ENCODE data around the gene TUBA1C. TPM values are rescaled to one million over a fixed set of nuclear protein-coding genes. Genes with fewer than 3 reads are reported as not detected.
"Not testable (repeated sequence)": the region's sequence is repeated elsewhere in the genome, so short reads cannot be mapped to it uniquely, and the experiment has no call there.

Gene TUBA1C
- total and polyA plus RNA-seq, 5 donors: 34.2 to 106 (median 68.6) TPM

DNA sequence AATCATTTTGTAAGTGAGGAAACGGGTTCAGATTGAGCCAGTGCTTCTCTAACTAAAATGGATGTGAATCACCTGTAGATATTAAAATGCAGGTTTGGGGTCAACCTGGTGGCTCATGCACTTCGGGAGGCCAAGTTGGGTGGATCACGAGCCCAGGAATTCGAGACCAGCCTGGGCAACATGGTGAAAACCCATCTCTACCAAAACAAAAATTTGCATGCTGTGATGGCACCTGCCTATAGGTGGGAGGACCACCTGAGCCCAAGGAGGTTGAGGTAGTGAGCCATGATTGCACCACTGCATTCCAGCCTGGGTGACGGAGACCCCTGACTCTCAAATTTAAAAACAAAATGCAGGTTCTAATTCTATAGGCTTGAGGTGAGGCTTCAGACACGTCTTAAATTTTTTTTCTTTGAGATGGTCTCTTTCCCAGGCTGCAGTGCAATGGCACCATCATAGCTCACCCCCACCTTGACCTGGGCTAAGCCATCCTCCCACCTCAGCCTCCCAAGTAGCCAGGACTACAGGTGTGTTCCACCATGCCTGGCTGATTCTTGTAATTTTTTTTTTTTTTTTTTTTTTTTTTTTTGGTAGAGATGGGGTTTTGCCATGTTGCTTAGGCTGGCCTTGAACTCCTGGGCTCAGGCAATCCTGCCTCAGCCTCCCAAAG lies 9.0 kb downstream of the TUBA1C start:
- no peak overlapping the region for H3K27ac ChIP-seq (ENCODE audit: low read length)
- H3K27me3 ChIP-seq (ENCODE audit: control insufficient read depth, insufficient read depth): no peaks in the 10 kb centered on the region
- no peak for DNase-seq
- ATAC-seq: no peak
- 95% methylated on average over 6 of the region's 6 CpGs for WGBS
- no peaks in the 10 kb centered on the region for H3K4me1 ChIP-seq (ENCODE audit: control insufficient read depth, insufficient read depth, low read length)
- intact Hi-C loops (cut with DNase I): no loop called here
- no peaks in the 10 kb centered on the region for H3K9me3 ChIP-seq (ENCODE audit: control insufficient read depth, low read length)
- no peak overlapping the region for H3K4me3 ChIP-seq (ENCODE audit: low read length)

GRCh38 chr12:49274396-49275069 lies 9.7 kb downstream of the TUBA1C start:
- ATAC-seq: peak; percentile 42 to 44
- H3K9me3 ChIP-seq (ENCODE audit: control insufficient read depth, low read length): no peaks in the 10 kb centered on the region
- intact Hi-C loops (cut with DNase I): no loop called here
- no peak overlapping the region for H3K4me3 ChIP-seq (ENCODE audit: low read length)
- H3K4me1 ChIP-seq (ENCODE audit: control insufficient read depth, insufficient read depth, low read length): no peaks in the 10 kb centered on the region
- H3K27me3 ChIP-seq (ENCODE audit: control insufficient read depth, insufficient read depth): no peaks in the 10 kb centered on the region
- DNase-seq: no peak
- WGBS: 64% methylated on average over 7 of the region's 7 CpGs
- no peak overlapping the region for H3K27ac ChIP-seq (ENCODE audit: low read length)

GRCh38 chr12:49276304-49277290 lies 11.7 kb downstream of the TUBA1C start:
- H3K9me3 ChIP-seq (ENCODE audit: control insufficient read depth, low read length): no peaks in the 10 kb centered on the region
- ATAC-seq (no peak), DNase-seq (no peak)
- no peaks in the 10 kb centered on the region for H3K27me3 ChIP-seq (ENCODE audit: control insufficient read depth, insufficient read depth)
- WGBS: 82% methylated on average over 13 of the region's 13 CpGs
- no peak overlapping the region for H3K27ac ChIP-seq (ENCODE audit: low read length)
- H3K4me3 ChIP-seq (ENCODE audit: low read length): no peak overlapping the region
- intact Hi-C loops (cut with DNase I): no loop called here
- H3K4me1 ChIP-seq (ENCODE audit: control insufficient read depth, insufficient read depth, low read length): no peaks in the 10 kb centered on the region

- Histone ChIP-seq H3K4me3 (ENCODE audit: low read length) (no peak overlapping the region), H3K27ac (ENCODE audit: low read length) (no peak overlapping the region), H3K9me3 (ENCODE audit: control insufficient read depth, low read length) (no peaks in the 10 kb centered on the region), H3K4me1 (ENCODE audit: control insufficient read depth, insufficient read depth, low read length) (no peaks in the 10 kb centered on the region), H3K27me3 (ENCODE audit: control insufficient read depth, insufficient read depth) (no peaks in the 10 kb centered on the region)
- ATAC-seq: no peak
- DNase-seq: no peak
- WGBS: 94% methylated on average over 7 of the region's 7 CpGs
- intact Hi-C loops (cut with DNase I): no loop called here
These were observed 12.6 kb downstream of the TUBA1C start for GRCh38 chr12:49277466-49277865.

DNA sequence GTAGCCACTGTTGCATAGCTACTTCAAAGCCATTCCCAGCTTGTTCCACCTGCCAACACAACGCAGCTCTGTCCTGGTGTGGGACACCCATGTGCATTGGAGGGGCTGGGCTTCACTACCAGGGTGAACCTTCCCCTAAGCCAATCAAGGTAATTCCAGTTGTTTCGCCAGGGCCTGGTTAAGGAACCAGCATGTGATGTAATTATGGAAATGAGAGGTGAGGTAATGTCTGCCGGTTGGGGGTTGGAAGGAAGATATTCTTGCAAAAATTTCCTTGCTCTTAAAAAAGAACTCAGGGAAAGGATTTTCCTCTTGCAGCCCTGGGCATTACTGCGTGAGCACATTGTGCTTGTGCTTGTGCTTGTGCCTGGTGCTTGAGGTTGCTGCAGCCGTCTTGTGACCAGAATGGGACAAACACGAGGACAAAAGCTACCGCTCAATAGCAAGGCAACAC lies 14.9 kb downstream of the TUBA1C start:
- WGBS: 51% methylated on average over 7 of the region's 7 CpGs
- ATAC-seq (no peak), DNase-seq (no peak)
- no peak overlapping the region for H3K4me3 ChIP-seq (ENCODE audit: low read length)
- H3K9me3 ChIP-seq (ENCODE audit: control insufficient read depth, low read length): no peaks in the 10 kb centered on the region
- H3K27ac ChIP-seq (ENCODE audit: low read length): no peak overlapping the region
- H3K27me3 ChIP-seq (ENCODE audit: control insufficient read depth, insufficient read depth): no peaks in the 10 kb centered on the region
- intact Hi-C loops (cut with DNase I): loop anchor here in 1 of 4 donors (10.0 kb wide), 1 partner anchor 55 kb away; the partner anchor contains the start of gene C1QL4
- no peaks in the 10 kb centered on the region for H3K4me1 ChIP-seq (ENCODE audit: control insufficient read depth, insufficient read depth, low read length)

- DNase-seq; ATAC-seq; H3K4me3 ChIP-seq (ENCODE audit: low read length); H3K9me3 ChIP-seq (ENCODE audit: control insufficient read depth, low read length); H3K27ac ChIP-seq (ENCODE audit: low read length); H3K27me3 ChIP-seq (ENCODE audit: control insufficient read depth, insufficient read depth); H3K4me1 ChIP-seq (ENCODE audit: control insufficient read depth, insufficient read depth, low read length): not testable (repeated sequence)
- intact Hi-C loops (cut with DNase I): loop anchor here in 1 of 4 donors (10.0 kb wide), 1 partner anchor 54 kb away; the partner anchor contains the start of gene C1QL4
- 88% methylated on average over 6 of the region's 6 CpGs for WGBS
These were observed 15.7 kb downstream of the TUBA1C start for GRCh38 chr12:49280545-49280944.

DNA sequence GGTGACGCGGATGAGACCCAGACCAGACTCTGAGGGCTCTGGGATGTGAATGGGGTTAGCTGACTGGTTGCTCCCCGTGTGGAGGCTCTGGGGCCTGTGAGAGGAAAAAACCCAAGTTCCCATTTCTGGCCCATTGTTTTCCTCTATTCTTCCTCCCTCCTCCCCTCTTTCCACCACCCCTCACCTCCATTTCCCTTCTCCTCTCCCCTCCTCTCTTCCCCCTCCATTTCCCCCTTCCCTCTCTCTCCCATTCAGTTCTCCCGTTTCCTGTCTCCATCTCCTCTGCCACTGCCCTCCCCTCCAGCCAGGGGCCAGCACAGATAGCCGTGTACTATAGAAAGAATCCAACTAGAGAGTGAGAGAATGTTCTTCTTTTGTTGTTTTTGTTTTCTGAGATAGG lies 17.4 kb downstream of the TUBA1C start:
- Histone ChIP-seq H3K9me3 (ENCODE audit: control insufficient read depth, low read length) (no peaks in the 10 kb centered on the region), H3K27me3 (ENCODE audit: control insufficient read depth, insufficient read depth) (no peaks in the 10 kb centered on the region), H3K27ac (ENCODE audit: low read length) (no peak overlapping the region), H3K4me1 (ENCODE audit: control insufficient read depth, insufficient read depth, low read length) (no peaks in the 10 kb centered on the region), H3K4me3 (ENCODE audit: low read length) (no peak overlapping the region)
- DNase-seq (no peak), ATAC-seq (no peak)
- WGBS: 67% methylated on average over 5 of the region's 5 CpGs
- intact Hi-C loops (cut with DNase I): loop anchor here in 1 of 4 donors (10.0 kb wide), 1 partner anchor 52 kb away; the partner anchor contains the start of gene C1QL4

DNA sequence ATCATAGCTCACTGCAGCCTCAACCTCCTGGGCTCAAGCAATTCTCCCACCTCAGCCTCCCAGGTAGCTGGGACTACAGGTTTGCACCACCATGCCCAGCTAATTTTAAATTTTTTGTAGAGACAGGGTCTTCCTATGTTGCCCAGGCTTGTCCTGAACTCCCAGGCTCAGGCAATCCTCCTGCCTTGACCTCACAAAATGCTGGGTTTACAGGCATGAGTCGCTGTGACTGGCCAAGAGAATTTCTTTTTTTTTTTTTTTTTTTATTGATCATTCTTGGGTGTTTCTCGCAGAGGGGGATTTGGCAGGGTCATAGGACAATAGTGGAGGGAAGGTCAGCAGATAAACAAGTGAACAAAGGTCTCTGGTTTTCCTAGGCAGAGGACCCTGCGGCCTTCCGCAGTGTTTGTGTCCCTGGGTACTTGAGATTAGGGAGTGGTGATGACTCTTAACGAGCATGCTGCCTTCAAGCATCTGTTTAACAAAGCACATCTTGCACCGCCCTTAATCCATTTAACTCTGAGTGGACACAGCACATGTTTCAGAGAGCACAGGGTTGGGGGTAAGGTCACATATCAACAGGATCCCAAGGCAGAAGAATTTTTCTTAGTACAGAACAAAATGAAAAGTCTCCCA lies 18.0 kb downstream of the TUBA1C start:
- ATAC-seq; H3K4me3 ChIP-seq (ENCODE audit: low read length); H3K27me3 ChIP-seq (ENCODE audit: control insufficient read depth, insufficient read depth); DNase-seq; H3K27ac ChIP-seq (ENCODE audit: low read length); H3K4me1 ChIP-seq (ENCODE audit: control insufficient read depth, insufficient read depth, low read length); H3K9me3 ChIP-seq (ENCODE audit: control insufficient read depth, low read length): not testable (repeated sequence)
- 87% methylated on average over 3 of the region's 6 CpGs for whole genome bisulfite sequencing
- intact Hi-C loops (cut with DNase I): loop anchor here in 1 of 4 donors (10.0 kb wide), 1 partner anchor 52 kb away; the partner anchor contains the start of gene C1QL4

GRCh38 chr12:49283541-49284429 lies 18.9 kb downstream of the TUBA1C start:
- no peak overlapping the region for H3K27ac ChIP-seq (ENCODE audit: low read length)
- 85% methylated on average over 25 of the region's 25 CpGs for WGBS
- no peaks in the 10 kb centered on the region for H3K9me3 ChIP-seq (ENCODE audit: control insufficient read depth, low read length)
- intact Hi-C loops (cut with DNase I): loop anchor here in 1 of 4 donors (10.0 kb wide), 1 partner anchor 51 kb away; the partner anchor contains the start of gene C1QL4
- ATAC-seq (no peak), DNase-seq (no peak)
- H3K4me3 ChIP-seq (ENCODE audit: low read length): no peak overlapping the region
- no peaks in the 10 kb centered on the region for H3K4me1 ChIP-seq (ENCODE audit: control insufficient read depth, insufficient read depth, low read length)
- no peaks in the 10 kb centered on the region for H3K27me3 ChIP-seq (ENCODE audit: control insufficient read depth, insufficient read depth)

Data from right cardiac atrium (tissue), 5 donors.